MM.1S (cell line): Measurements from ENCODE around the gene SUSD4.

Experiments used
- EZH2 ChIP-seq: fragments of 300-600 bp; sonication (generic); optimal IDR thresholded peaks from 2 replicates; pipeline ENCODE3; 2017; ENCODE audit warnings: low read depth, mild to moderate bottlenecking, antibody characterized with exemption, low read length, mixed read lengths
- EZH2phosphoT487 ChIP-seq: fragments of 300-600 bp; sonication (generic); IDR thresholded peaks from 2 replicates; pipeline ENCODE4 v1.6.1; 2018; ENCODE audit warnings: antibody characterized with exemption, low read length

GRCh38 chr1:223363856-223364684 is at the start of gene SUSD4:
- TF ChIP-seq EZH2, result no peak
- no peak for TF ChIP-seq EZH2phosphoT487
